Measurements from ENCODE around the gene C17orf67. TPM values are rescaled to one million over a fixed set of nuclear protein-coding genes. Genes with fewer than 3 reads are reported as not detected.

Gene C17orf67, protein sequence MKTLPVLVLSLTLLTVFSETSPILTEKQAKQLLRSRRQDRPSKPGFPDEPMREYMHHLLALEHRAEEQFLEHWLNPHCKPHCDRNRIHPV
- polyA plus RNA-seq (2013, experiment 1 of 2) = 1.1 TPM
- 1.6 TPM for polyA plus RNA-seq (2013, experiment 2 of 2)

DNA sequence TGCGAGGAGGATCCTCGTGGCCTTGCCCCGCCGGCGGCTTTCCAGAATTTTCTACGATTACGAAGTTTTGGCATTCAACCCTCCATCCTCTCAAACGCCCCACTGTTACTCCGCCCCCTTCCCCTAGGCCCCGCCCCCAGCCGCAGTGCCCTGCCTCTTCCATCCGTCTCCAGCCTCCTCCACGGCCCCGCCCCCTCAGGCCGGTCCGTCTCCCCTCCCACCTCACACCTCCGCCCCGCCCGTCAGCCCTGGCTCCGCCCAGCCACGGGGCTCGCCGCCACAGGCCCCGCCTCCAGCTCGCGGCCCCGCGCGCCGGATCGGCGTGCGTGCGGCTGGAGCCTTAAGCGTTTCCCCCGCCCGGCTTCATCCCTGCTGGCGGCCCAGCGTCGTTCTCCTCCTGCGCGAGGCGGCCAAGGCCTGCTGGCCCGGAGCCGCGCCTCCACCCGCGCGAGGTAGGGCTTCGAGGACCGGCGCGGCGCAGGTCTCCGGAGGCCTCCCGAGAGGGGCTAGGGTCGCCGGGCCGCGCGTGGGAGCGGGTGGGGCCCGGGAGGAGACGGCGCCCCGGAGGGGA, at the start of gene C17orf67, which contains the start of gene DGKE:
C17orf67 (minus strand) TSS at position 112 of the 571 bp plus-strand sequence. CDS start 18,110 bp downstream, outside the sequence.
DGKE (plus strand) TSS at position 343 of the 571 bp plus-strand sequence. CDS start 645 bp downstream, outside the sequence.
- Histone ChIP-seq H3K36me3 (ENCODE audit: insufficient read depth, low read length) (peaks cover 6% of the 10 kb centered on the region), H3K4me3 (ENCODE audit: low read length) (peak within 1 kb of the TSS; percentile 66), H3K9ac (ENCODE audit: low read depth, low read length) (peak within 1 kb of the TSS; percentile 74), H3K27ac (ENCODE audit: low read depth, low read length) (no peak within 1 kb of the TSS), H3K9me3 (ENCODE audit: insufficient read depth, low read depth, low read length) (no peaks in the 10 kb centered on the region), H3K27me3 (ENCODE audit: insufficient read depth, low read length) (peaks cover 41% of the 10 kb centered on the region), H3K4me1 (ENCODE audit: insufficient read depth, low read length) (peaks cover 30% of the 10 kb centered on the region)
- under 1% methylated on average over 66 of the region's 66 CpGs for WGBS

DNA sequence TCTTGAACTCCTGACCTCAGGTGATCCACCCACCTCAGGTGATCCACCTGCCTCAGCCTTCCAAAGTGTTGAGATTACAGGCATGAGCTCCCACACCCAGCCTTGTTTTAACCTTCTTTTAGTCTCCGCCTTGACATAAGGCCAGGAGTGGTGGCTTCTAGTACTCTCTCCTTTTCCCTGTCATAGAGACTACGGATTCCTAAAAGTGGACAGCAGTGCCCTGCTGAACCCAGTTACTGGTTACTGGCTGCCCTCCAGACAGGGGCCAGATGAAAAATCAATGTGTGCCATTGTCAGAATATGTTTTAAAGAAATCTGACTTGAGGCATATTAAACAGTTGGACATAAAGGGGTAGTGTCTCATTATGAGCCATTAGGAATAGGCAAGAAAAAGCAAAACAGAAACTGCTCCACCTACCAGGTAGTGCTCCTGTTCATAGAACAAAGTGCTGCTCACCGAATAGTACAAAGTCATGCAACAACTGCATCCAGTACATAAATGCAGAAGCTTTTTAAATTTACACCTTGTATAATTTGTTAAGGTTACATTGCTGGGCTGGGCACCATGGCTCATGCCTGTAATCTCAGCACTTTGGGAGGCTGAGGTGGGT, 48.1 kb upstream of the C17orf67 start:
- H3K4me3 ChIP-seq (ENCODE audit: low read length) = no peak overlapping the region
- no peaks in the 10 kb centered on the region for H3K9me3 ChIP-seq (ENCODE audit: insufficient read depth, low read depth, low read length)
- H3K27me3 ChIP-seq (ENCODE audit: insufficient read depth, low read length) = no peaks in the 10 kb centered on the region
- no peaks in the 10 kb centered on the region for H3K36me3 ChIP-seq (ENCODE audit: insufficient read depth, low read length)
- no peak overlapping the region for H3K27ac ChIP-seq (ENCODE audit: low read depth, low read length)
- over 99% methylated on average over 3 of the region's 3 CpGs for WGBS
- no peak overlapping the region for H3K9ac ChIP-seq (ENCODE audit: low read depth, low read length)
- no peaks in the 10 kb centered on the region for H3K4me1 ChIP-seq (ENCODE audit: insufficient read depth, low read length)

DNA sequence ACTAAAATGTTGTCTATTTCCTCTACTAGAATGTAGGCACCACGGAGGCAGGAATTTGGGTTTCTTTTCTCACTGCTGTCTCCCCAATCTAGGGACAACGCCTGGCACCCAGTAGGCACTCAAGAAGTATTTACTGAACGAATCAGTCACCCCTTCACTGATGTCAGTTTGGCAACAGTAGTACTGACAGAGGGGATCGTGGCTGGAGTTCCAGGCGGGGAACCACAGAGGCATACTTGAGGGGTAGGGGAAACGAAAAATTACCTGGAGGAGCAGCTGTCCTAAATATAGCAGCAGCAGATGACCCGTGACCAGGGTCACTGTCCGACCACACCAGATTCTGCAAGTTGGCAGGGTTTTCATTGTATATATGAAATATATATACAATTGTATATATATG, 46.9 kb upstream of the C17orf67 start:
- 91% methylated on average over 8 of the region's 8 CpGs for WGBS
- Histone ChIP-seq H3K4me1 (ENCODE audit: insufficient read depth, low read length) (no peaks in the 10 kb centered on the region), H3K9me3 (ENCODE audit: insufficient read depth, low read depth, low read length) (no peaks in the 10 kb centered on the region), H3K36me3 (ENCODE audit: insufficient read depth, low read length) (no peaks in the 10 kb centered on the region), H3K9ac (ENCODE audit: low read depth, low read length) (no peak overlapping the region), H3K27ac (ENCODE audit: low read depth, low read length) (no peak overlapping the region), H3K27me3 (ENCODE audit: insufficient read depth, low read length) (no peaks in the 10 kb centered on the region), H3K4me3 (ENCODE audit: low read length) (no peak overlapping the region)

DNA sequence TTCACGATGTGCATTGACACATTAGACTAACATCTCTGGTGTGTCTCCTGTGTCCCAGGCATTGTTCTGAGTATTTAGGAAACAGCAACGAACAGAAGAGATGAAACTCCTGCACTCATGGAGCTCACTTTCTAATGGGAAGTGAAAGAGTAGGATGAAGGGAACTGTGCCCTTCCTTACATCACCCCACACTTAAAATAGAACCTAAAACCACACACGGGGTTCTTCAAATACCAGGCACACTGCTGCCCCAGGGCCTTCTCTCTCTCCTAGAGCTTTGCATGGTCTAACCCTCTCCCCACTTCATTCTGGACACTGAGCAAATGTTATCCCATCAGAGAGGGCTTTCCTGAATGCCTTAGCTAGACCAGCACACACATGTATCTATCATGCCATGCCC, 46.4 kb upstream of the C17orf67 start:
- Histone ChIP-seq H3K27me3 (ENCODE audit: insufficient read depth, low read length) (no peaks in the 10 kb centered on the region), H3K27ac (ENCODE audit: low read depth, low read length) (no peak overlapping the region), H3K4me1 (ENCODE audit: insufficient read depth, low read length) (no peaks in the 10 kb centered on the region), H3K4me3 (ENCODE audit: low read length) (no peak overlapping the region), H3K36me3 (ENCODE audit: insufficient read depth, low read length) (no peaks in the 10 kb centered on the region), H3K9ac (ENCODE audit: low read depth, low read length) (no peak overlapping the region), H3K9me3 (ENCODE audit: insufficient read depth, low read depth, low read length) (no peaks in the 10 kb centered on the region)
- 93% methylated on average over 3 of the region's 3 CpGs for WGBS

DNA sequence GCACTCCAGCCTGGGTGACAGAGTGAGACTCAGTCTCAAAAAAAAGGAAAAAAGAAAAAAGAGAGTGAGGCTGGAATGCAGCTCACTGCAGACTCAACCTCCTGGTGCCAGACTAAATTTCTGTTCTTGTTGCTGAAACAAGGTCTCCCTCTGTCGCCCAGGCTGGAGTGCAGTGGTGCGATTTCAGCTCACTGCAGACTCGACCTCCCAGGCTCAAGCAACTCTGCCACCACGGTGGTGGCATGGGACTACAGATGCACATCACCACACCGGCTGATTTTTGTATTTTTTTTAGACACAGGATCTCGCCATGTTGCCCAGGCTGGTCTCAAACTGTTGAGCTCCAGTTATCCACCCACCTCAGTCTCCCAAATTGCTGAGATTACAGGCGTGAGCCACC, 45.6 kb upstream of the C17orf67 start:
- Histone ChIP-seq H3K9ac (ENCODE audit: low read depth, low read length) (no peak overlapping the region), H3K27me3 (ENCODE audit: insufficient read depth, low read length) (no peaks in the 10 kb centered on the region), H3K9me3 (ENCODE audit: insufficient read depth, low read depth, low read length) (no peaks in the 10 kb centered on the region), H3K27ac (ENCODE audit: low read depth, low read length) (no peak overlapping the region), H3K36me3 (ENCODE audit: insufficient read depth, low read length) (no peaks in the 10 kb centered on the region), H3K4me3 (ENCODE audit: low read length) (no peak overlapping the region), H3K4me1 (ENCODE audit: insufficient read depth, low read length) (no peaks in the 10 kb centered on the region)
- 89% methylated on average over 7 of the region's 7 CpGs for WGBS

DNA sequence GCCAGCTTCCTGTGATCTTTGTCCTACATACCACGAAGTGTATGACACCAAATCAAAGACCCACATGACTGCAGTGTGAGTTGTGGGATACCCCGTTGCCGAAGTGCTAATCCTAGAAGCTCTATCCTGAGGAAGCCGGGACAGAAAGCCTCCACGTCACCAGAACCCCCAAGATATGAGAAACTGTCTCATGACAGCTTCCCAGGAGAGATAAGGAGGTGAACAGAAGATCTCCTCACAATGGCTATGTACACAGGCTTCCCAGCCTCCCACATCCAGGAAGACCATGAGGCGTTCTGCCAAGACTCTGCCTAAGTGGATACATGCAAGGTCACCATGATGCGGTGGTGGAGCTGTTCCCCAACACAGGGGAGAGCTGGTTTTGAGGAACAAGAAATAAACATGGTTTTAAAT, 43.1 kb upstream of the C17orf67 start:
- WGBS = 93% methylated on average over 7 of the region's 7 CpGs
- Histone ChIP-seq H3K9ac (ENCODE audit: low read depth, low read length) (no peak overlapping the region), H3K4me1 (ENCODE audit: insufficient read depth, low read length) (no peaks in the 10 kb centered on the region), H3K4me3 (ENCODE audit: low read length) (no peak overlapping the region), H3K9me3 (ENCODE audit: insufficient read depth, low read depth, low read length) (no peaks in the 10 kb centered on the region), H3K27ac (ENCODE audit: low read depth, low read length) (no peak overlapping the region), H3K27me3 (ENCODE audit: insufficient read depth, low read length) (no peaks in the 10 kb centered on the region), H3K36me3 (ENCODE audit: insufficient read depth, low read length) (no peaks in the 10 kb centered on the region)

DNA sequence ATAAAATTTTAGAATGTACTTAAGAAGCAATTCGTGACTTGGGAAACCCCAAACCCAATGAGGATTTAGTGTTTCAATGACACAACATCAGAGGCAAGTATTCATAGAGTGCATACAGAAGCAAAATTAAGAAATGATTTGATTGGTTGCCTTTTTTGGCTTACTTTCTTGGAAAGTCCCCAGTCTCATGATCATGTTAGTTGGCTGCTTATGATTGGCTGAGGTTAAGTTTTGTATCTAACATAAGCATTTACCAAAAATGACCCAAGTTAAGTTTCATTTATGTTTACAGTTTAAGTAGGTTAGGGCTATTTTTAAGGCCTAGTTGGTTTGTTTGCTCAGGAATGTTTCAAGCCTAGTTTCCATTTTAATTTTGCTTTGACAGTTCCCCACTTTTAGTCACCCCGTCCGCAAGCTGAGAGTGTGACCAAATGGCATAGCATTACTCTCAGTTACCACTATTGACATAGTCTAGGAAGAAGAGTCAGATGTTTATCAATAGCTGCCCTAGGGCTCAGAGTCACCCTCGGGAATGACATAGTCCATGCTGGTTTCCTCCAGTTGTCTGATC, 36.4 kb upstream of the C17orf67 start:
- no peak overlapping the region for H3K27ac ChIP-seq (ENCODE audit: low read depth, low read length)
- H3K27me3 ChIP-seq (ENCODE audit: insufficient read depth, low read length) = no peaks in the 10 kb centered on the region

DNA sequence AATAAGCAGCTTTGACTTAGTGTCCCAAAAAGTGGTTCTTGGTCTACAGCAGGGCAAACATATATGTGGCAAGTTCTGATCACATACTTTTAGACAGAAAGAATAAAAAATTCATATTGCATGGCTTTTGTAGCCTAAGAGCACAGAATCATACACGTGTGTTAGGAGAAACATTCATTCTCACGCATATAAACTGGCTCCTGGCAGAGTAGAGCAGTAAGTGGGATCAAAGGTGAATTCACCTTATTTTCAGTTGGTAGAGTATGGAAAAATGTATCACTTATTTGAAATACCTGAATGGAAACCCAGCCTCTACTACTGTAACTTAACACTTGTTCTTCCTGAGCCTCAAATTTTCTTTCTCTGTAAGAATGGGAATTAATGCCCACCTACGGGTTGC, 35.0 kb upstream of the C17orf67 start:
- no peak overlapping the region for H3K9ac ChIP-seq (ENCODE audit: low read depth, low read length)
- no peaks in the 10 kb centered on the region for H3K36me3 ChIP-seq (ENCODE audit: insufficient read depth, low read length)
- H3K9me3 ChIP-seq (ENCODE audit: insufficient read depth, low read depth, low read length) = no peaks in the 10 kb centered on the region
- no peak overlapping the region for H3K27ac ChIP-seq (ENCODE audit: low read depth, low read length)
- no peak overlapping the region for H3K4me3 ChIP-seq (ENCODE audit: low read length)
- H3K4me1 ChIP-seq (ENCODE audit: insufficient read depth, low read length) = no peaks in the 10 kb centered on the region
- H3K27me3 ChIP-seq (ENCODE audit: insufficient read depth, low read length) = no peaks in the 10 kb centered on the region
- 93% methylated on average over 3 of the region's 3 CpGs for WGBS

More for the DNA sequence above, 36.4 kb upstream of the C17orf67 start:
- 82% methylated on average over 4 of the region's 4 CpGs for WGBS
- Histone ChIP-seq H3K9me3 (ENCODE audit: insufficient read depth, low read depth, low read length) (no peaks in the 10 kb centered on the region), H3K9ac (ENCODE audit: low read depth, low read length) (no peak overlapping the region), H3K4me1 (ENCODE audit: insufficient read depth, low read length) (no peaks in the 10 kb centered on the region), H3K36me3 (ENCODE audit: insufficient read depth, low read length) (no peaks in the 10 kb centered on the region), H3K4me3 (ENCODE audit: low read length) (no peak overlapping the region)

DNA sequence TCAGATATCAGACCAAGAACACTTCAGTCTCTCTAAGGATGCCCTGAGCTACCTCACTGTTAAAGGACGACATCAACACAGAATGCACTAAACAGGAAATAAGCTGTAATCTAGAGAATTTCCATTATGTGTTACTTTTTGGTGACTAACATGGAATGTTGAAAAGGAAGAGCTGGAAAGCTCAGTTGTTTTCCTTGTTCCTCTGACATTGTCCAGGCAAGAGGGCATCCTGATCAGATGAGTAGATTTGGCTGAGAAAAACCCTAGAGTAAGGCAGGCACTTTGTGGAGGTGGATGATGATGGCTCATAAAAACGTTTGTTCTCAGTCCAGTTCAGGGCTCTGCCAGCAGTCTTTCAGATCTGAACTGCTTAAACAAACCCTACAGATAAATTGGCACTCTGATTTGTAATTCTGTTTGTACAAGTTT, 34.2 kb upstream of the C17orf67 start:
- Histone ChIP-seq H3K9ac (ENCODE audit: low read depth, low read length) (no peak overlapping the region), H3K4me1 (ENCODE audit: insufficient read depth, low read length) (no peaks in the 10 kb centered on the region), H3K27ac (ENCODE audit: low read depth, low read length) (no peak overlapping the region), H3K27me3 (ENCODE audit: insufficient read depth, low read length) (no peaks in the 10 kb centered on the region), H3K4me3 (ENCODE audit: low read length) (no peak overlapping the region), H3K9me3 (ENCODE audit: insufficient read depth, low read depth, low read length) (no peaks in the 10 kb centered on the region), H3K36me3 (ENCODE audit: insufficient read depth, low read length) (peaks cover 2% of the 10 kb centered on the region; the same call in 1 of the 2 replicates)
- 85% methylated on average over 2 of the region's 2 CpGs for WGBS

DNA sequence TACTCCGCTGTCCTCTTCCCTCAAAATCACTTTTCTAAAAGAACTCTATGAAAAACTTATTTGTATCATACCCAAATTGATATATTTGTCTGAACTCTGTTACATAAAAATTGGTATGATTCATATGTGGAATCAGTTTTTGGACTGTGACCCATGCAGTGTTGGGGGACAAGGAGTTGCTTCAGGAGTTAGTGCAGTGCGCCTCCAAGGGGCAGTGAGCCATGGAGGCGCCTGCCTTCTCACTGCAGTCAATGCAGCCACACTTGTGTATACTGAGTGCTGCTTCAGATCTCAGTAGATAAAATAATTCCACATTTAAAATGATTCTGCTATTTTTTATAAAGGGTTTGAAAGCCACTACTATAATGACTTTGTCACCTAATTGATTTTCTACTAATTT, 32.8 kb upstream of the C17orf67 start:
- Histone ChIP-seq H3K9me3 (ENCODE audit: insufficient read depth, low read depth, low read length) (no peaks in the 10 kb centered on the region), H3K4me3 (ENCODE audit: low read length) (no peak overlapping the region), H3K9ac (ENCODE audit: low read depth, low read length) (no peak overlapping the region), H3K27ac (ENCODE audit: low read depth, low read length) (no peak overlapping the region), H3K27me3 (ENCODE audit: insufficient read depth, low read length) (no peaks in the 10 kb centered on the region), H3K4me1 (ENCODE audit: insufficient read depth, low read length) (no peaks in the 10 kb centered on the region), H3K36me3 (ENCODE audit: insufficient read depth, low read length) (peaks cover 12% of the 10 kb centered on the region)
- 82% methylated on average over 2 of the region's 3 CpGs for WGBS

DNA sequence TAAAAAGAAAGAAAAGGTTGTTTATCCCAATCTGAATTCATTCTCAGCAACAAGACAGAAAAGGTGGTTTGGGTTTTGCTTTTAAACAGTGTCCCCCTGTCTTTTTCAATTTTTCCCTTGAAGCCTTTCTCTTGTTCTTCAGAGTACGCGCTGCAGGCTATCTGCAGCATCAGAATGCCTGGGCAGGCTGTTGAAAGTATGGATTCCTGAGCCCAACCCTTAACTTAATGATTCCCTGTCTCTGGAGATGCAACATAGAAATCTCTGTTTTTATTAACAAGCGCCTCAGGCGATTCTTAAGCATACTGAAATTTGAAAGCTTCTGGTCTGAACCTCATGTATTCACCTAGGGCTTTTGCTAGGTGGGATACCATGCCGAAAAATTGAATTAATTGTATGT, 32.4 kb upstream of the C17orf67 start:
- Histone ChIP-seq H3K27me3 (ENCODE audit: insufficient read depth, low read length) (no peaks in the 10 kb centered on the region), H3K4me3 (ENCODE audit: low read length) (no peak overlapping the region), H3K9ac (ENCODE audit: low read depth, low read length) (no peak overlapping the region), H3K36me3 (ENCODE audit: insufficient read depth, low read length) (peaks cover 12% of the 10 kb centered on the region), H3K9me3 (ENCODE audit: insufficient read depth, low read depth, low read length) (no peaks in the 10 kb centered on the region), H3K4me1 (ENCODE audit: insufficient read depth, low read length) (0 out of 2 replicates have a peak, but pooled peaks cover under 1% of the 10 kb centered on the region), H3K27ac (ENCODE audit: low read depth, low read length) (no peak overlapping the region)
- 74% methylated on average over 4 of the region's 5 CpGs for WGBS

All from HUES64 (cell line).